HEK293 (cell line): ENCODE data around the gene AFAP1L2.
"Not testable (repeated sequence)": the region's sequence is repeated elsewhere in the genome, so short reads cannot be mapped to it uniquely, and the experiment has no call there.

Experiments
- CTCF ChIA-PET: fragments of 350-600 bp; formaldehyde crosslinking; extraction: SDS; loops from one replicate; lab custom pipeline; 2021; ENCODE audit warnings: antibody characterized with exemption; lab: Yijun Ruan, JAX
- POLR2A ChIA-PET: fragments of 300-600 bp; formaldehyde crosslinking; extraction: SDS; loops from one replicate; lab custom pipeline; 2020; ENCODE audit warnings: antibody characterized with exemption, inconsistent platforms; lab: Yijun Ruan, JAX
- H3K27ac ChIP-seq: fragments of 200-500 bp; sonication (Bioruptor generic); 2 replicates; pipeline ENCODE4 v1.5.1; 2014; ENCODE audit warnings: low read depth, low read length, control low read depth, inconsistent platforms; ENCODE audit errors: extremely low read depth
- H3K36me3 ChIP-seq, 2 experiments: fragments of 200-500 bp in 1 of 2; sonication (Bioruptor generic) in 1 of 2; 1 replicate in 1 of 2; 2 replicates in 1 of 2; pipeline ENCODE4 v1.5.1; 2014 to 2017; ENCODE audit warnings: inconsistent platforms in 2 of 2, low read length in 2 of 2; ENCODE audit not compliant: control insufficient read depth in 2 of 2, insufficient read depth in 1 of 2
- H3K4me1 ChIP-seq: fragments of 200-500 bp; sonication (Bioruptor generic); 2 replicates; pipeline ENCODE4 v1.5.1; 2014; ENCODE audit warnings: mild to moderate bottlenecking, low read length, inconsistent platforms; ENCODE audit not compliant: control insufficient read depth, insufficient read depth
- H3K4me3 ChIP-seq: 2 replicates; pipeline ENCODE4 v1.5.1; 2011; ENCODE audit warnings: low read depth, mild to moderate bottlenecking, control low read depth, low read length, moderate library complexity
- H3K9me3 ChIP-seq: fragments of 200-500 bp; sonication (Bioruptor generic); 2 replicates; pipeline ENCODE4 v1.5.1; 2014; ENCODE audit warnings: low read depth, low read length, inconsistent platforms; ENCODE audit not compliant: control insufficient read depth, insufficient read depth
- BCL11A ChIP-seq: fragments of 450-650 bp; formaldehyde crosslinking; IDR thresholded peaks from 2 replicates; pipeline ENCODE4 v1.5.1; 2016; ENCODE audit warnings: low read depth, missing biosample characterization, missing genetic modification characterization
- REST ChIP-seq: fragments of 450-650 bp; formaldehyde crosslinking; IDR thresholded peaks from 2 replicates; pipeline ENCODE4 v1.5.1; 2016; ENCODE audit warnings: missing biosample characterization, missing genetic modification characterization
- TSHZ1 ChIP-seq: fragments of 450-650 bp; formaldehyde crosslinking; IDR thresholded peaks from 2 replicates; pipeline ENCODE4 v1.5.1; 2016; ENCODE audit warnings: missing biosample characterization, missing genetic modification characterization, borderline replicate concordance
- ZBTB44 ChIP-seq: fragments of 450-650 bp; IDR thresholded peaks from 2 replicates; pipeline ENCODE4 v1.5.1; 2018; ENCODE audit warnings: missing biosample characterization, mild to moderate bottlenecking, missing genetic modification characterization
- ZFP37 ChIP-seq: fragments of 450-650 bp; formaldehyde crosslinking; IDR thresholded peaks from 2 replicates; pipeline ENCODE4 v1.5.1; 2016; ENCODE audit warnings: missing biosample characterization, missing genetic modification characterization
- ZNF148 ChIP-seq: fragments of 450-650 bp; formaldehyde crosslinking; IDR thresholded peaks from 2 replicates; pipeline ENCODE4 v1.5.0; 2017; ENCODE audit warnings: missing biosample characterization, missing genetic modification characterization, borderline replicate concordance
- ZNF169 ChIP-seq: fragments of 450-650 bp; formaldehyde crosslinking; IDR thresholded peaks from 2 replicates; pipeline ENCODE4 v1.5.1; 2016; ENCODE audit warnings: missing biosample characterization, missing genetic modification characterization
- ZNF266 ChIP-seq: fragments of 450-650 bp; formaldehyde crosslinking; IDR thresholded peaks from 2 replicates; pipeline ENCODE4 v1.5.1; 2016; ENCODE audit warnings: missing biosample characterization, missing genetic modification characterization, low read depth
- ZNF48 ChIP-seq: fragments of 450-650 bp; formaldehyde crosslinking; IDR thresholded peaks from 2 replicates; pipeline ENCODE4 v1.5.1; 2016; ENCODE audit warnings: missing biosample characterization, missing genetic modification characterization
- ZNF514 ChIP-seq: fragments of 450-650 bp; formaldehyde crosslinking; IDR thresholded peaks from 2 replicates; pipeline ENCODE4 v1.5.1; 2016; ENCODE audit warnings: missing biosample characterization, missing genetic modification characterization
- ZNF544 ChIP-seq: fragments of 450-650 bp; formaldehyde crosslinking; IDR thresholded peaks from 2 replicates; pipeline ENCODE4 v1.5.0; 2017; ENCODE audit warnings: missing biosample characterization, missing genetic modification characterization
- ZNF549 ChIP-seq: fragments of 450-650 bp; IDR thresholded peaks from 2 replicates; pipeline ENCODE4 v1.5.1; 2018; ENCODE audit warnings: missing biosample characterization, missing genetic modification characterization, mild to moderate bottlenecking, inconsistent platforms, moderate library complexity
- ZNF701 ChIP-seq: fragments of 450-650 bp; formaldehyde crosslinking; IDR thresholded peaks from 2 replicates; pipeline ENCODE4 v1.5.1; 2016; ENCODE audit warnings: missing biosample characterization, missing genetic modification characterization
- ZNF777 ChIP-seq: fragments of 450-650 bp; formaldehyde crosslinking; IDR thresholded peaks from 2 replicates; pipeline ENCODE4 v1.5.1; 2017; ENCODE audit warnings: missing biosample characterization, missing genetic modification characterization, borderline replicate concordance
- ZNF843 ChIP-seq: fragments of 450-650 bp; formaldehyde crosslinking; IDR thresholded peaks from 2 replicates; pipeline ENCODE4 v1.5.1; 2016; ENCODE audit warnings: missing biosample characterization, missing genetic modification characterization
- ZSCAN30 ChIP-seq: fragments of 450-650 bp; IDR thresholded peaks from 2 replicates; pipeline ENCODE4 v1.5.1; 2018; ENCODE audit warnings: missing biosample characterization, mild to moderate bottlenecking, missing genetic modification characterization, moderate library complexity

AFAP1L2 gene

GRCh38 chr10:114334301-114334700 lies 70.0 kb downstream of the AFAP1L2 start:
- no peak overlapping the region for H3K27ac ChIP-seq
- no peak for TF ChIP-seq ZFP37 (tag by site-specific recombination)
- H3K9me3 ChIP-seq: no peaks in the 10 kb centered on the region
- H3K36me3 ChIP-seq: no peaks in the 10 kb centered on the region
- H3K4me1 ChIP-seq: 0 out of 2 replicates have a peak, but pooled peaks cover 2% of the 10 kb centered on the region
- ChIA-PET POLR2A (no interaction called here), CTCF (no interaction called here)
- no peak overlapping the region for H3K4me3 ChIP-seq

GRCh38 chr10:114333441-114333840 lies 70.9 kb downstream of the AFAP1L2 start:
- H3K27ac ChIP-seq, H3K4me3 ChIP-seq, POLR2A ChIA-PET, H3K9me3 ChIP-seq, H3K36me3 ChIP-seq, H3K4me1 ChIP-seq: not testable (repeated sequence)
- CTCF ChIA-PET: interaction anchor here (0.7 kb wide), 2 partner anchors 30 to 905 kb away, joined by 4 read pairs; no protein-coding TSS in a partner anchor

- ChIA-PET POLR2A (no interaction called here), CTCF (interaction anchor here (0.7 kb wide), 1 partner anchor 906 kb away, joined by 4 read pairs; no protein-coding TSS in a partner anchor)
- Histone ChIP-seq H3K27ac (no peak overlapping the region), H3K4me3 (no peak overlapping the region), H3K9me3 (no peaks in the 10 kb centered on the region), H3K36me3 (no peaks in the 10 kb centered on the region), H3K4me1 (0 out of 2 replicates have a peak, but pooled peaks cover 2% of the 10 kb centered on the region)
- no peak for TF ChIP-seq ZBTB44 (tag by site-specific recombination)
- no peak for TF ChIP-seq TSHZ1 (tag by site-specific recombination)
- no peak for TF ChIP-seq ZNF48
- no peak for TF ChIP-seq ZNF544 (tag by site-specific recombination)
- TF ChIP-seq ZNF777 (tag by site-specific recombination): no peak
- TF ChIP-seq ZSCAN30 (tag by site-specific recombination): no peak
- TF ChIP-seq ZNF169 (tag by site-specific recombination): no peak
- no peak for TF ChIP-seq ZNF843 (tag by site-specific recombination)
- TF ChIP-seq ZNF514 (tag by site-specific recombination): no peak
- no peak for TF ChIP-seq BCL11A (tag by site-specific recombination)
- no peak for TF ChIP-seq ZNF549 (tag by site-specific recombination)
- TF ChIP-seq ZNF266 (tag by site-specific recombination): no peak
- no peak for TF ChIP-seq REST (tag by site-specific recombination)
- TF ChIP-seq ZNF701 (tag by site-specific recombination): no peak
- TF ChIP-seq ZNF148 (tag by site-specific recombination): no peak
Observed at GRCh38 chr10:114332301-114333192, 71.8 kb downstream of the AFAP1L2 start.
